ENCODE data around the gene SARNP. TPM values are rescaled to one million over a fixed set of nuclear protein-coding genes. Genes with fewer than 3 reads are reported as not detected.

SARNP gene
- polyA plus RNA-seq, 1 of the 3 experiments (the other 2 are of a cell fraction) = 65.8 TPM

DNA sequence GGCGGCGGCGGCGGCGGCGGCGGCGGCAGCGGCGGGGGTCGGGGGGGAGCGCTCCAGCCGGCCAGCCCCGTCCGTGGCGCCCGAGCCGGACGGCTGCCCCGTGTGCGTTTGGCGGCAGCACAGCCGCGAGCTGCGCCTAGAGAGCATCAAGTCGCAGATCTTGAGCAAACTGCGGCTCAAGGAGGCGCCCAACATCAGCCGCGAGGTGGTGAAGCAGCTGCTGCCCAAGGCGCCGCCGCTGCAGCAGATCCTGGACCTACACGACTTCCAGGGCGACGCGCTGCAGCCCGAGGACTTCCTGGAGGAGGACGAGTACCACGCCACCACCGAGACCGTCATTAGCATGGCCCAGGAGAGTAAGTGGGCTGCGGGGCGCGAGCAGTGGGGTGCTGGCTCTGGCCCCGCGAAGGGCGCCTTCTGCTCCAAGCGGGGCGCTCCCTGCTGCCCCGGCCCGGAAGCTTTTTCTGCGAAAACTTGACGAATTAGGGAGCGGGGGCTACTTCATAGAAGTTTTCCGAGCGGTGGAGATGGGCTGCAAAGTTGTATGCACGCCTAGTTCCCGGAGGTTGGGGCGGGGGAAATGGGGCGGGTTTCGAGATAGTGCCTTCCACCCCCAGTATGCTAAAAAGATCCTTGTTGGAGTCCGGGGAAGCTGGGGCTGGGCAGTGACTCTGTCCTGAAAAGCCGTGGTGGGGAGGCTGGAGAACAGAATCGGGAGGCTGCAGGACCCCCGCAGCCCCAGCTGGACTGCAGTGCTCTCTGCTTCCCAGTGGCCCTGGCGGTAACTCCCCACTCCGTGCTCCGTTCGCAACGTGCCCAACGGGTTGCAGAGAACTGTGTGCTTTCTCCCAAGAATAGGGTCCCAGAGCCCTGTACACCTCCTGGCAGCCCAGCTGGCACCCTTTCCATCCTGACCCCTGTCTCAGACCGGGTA lies 73.9 kb downstream of the SARNP start:
- Histone ChIP-seq H4K20me1 (ENCODE audit: insufficient read depth) (no peaks in the 10 kb centered on the region), H3K27me3 (ENCODE audit: insufficient read depth) (no peaks in the 10 kb centered on the region), H3K79me2 (ENCODE audit: insufficient read depth) (no peaks in the 10 kb centered on the region), H2AFZ (ENCODE audit: low read depth) (peak overlapping the region; percentile 89), H3K36me3 (replicated peaks in 1 of 2; ENCODE audit: control insufficient read depth in 1 of 2, insufficient read depth in 2 of 2, low read length in 1 of 2) (peaks cover 3% of the 10 kb centered on the region in 2 experiments), H3K4me2 (peak overlapping the region; percentile 82), H3K27ac (ENCODE audit: low read depth in 2 of 2, low read length in 1 of 2) (peak overlapping the region; percentile 34 to 60; a peak in 2 of 4 replicates), H3K4me3 (ENCODE audit: low read depth in 2 of 2, low read length in 1 of 2) (peak overlapping the region; percentile 77 to 79), H3K9me2 (no peaks in the 10 kb centered on the region), H3K9me3 (no peaks in the 10 kb centered on the region), H3K9ac (peak overlapping the region; percentile 65; the same call in 1 of the 2 replicates), H3K4me1 (ENCODE audit: control insufficient read depth in 1 of 2, insufficient read depth in 2 of 2, low read depth in 1 of 2, low read length in 1 of 2) (peaks cover 5 to 33% of the 10 kb centered on the region in 2 experiments; a peak in 3 of 4 replicates), H3F3A (replicated peaks; ENCODE audit: insufficient read depth) (peaks cover 24% of the 10 kb centered on the region)
- ChIA-PET POLR2A (interaction anchor here (0.8 to 1.8 kb wide), 5 partner anchors 10 to 230 kb away, joined by 3 to 7 read pairs (median 6); partner anchors contain the start of genes CD63, DNAJC14, ORMDL2 and SARNP), CTCF (interaction anchor here (0.8 to 14.4 kb wide), 14 partner anchors 10 to 446 kb away, joined by 3 to 358 read pairs (median 4); partner anchors contain the start of gene SMARCC2)
- TF ChIP-seq, protein P1, sequence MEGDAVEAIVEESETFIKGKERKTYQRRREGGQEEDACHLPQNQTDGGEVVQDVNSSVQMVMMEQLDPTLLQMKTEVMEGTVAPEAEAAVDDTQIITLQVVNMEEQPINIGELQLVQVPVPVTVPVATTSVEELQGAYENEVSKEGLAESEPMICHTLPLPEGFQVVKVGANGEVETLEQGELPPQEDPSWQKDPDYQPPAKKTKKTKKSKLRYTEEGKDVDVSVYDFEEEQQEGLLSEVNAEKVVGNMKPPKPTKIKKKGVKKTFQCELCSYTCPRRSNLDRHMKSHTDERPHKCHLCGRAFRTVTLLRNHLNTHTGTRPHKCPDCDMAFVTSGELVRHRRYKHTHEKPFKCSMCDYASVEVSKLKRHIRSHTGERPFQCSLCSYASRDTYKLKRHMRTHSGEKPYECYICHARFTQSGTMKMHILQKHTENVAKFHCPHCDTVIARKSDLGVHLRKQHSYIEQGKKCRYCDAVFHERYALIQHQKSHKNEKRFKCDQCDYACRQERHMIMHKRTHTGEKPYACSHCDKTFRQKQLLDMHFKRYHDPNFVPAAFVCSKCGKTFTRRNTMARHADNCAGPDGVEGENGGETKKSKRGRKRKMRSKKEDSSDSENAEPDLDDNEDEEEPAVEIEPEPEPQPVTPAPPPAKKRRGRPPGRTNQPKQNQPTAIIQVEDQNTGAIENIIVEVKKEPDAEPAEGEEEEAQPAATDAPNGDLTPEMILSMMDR (IDR thresholded peaks at IDR 0.05) = 0 out of 2 replicates have a peak, but pooled peaks have one; percentile 13
- TF ChIP-seq POLR2AphosphoS5 (IDR thresholded peaks at IDR 0.05; ENCODE audit: low read depth, low read length) (no peak), RFX5 (IDR thresholded peaks at IDR 0.05; ENCODE audit: low read length) (no peak), GATA2 (CRISPR knock-in tag; IDR thresholded peaks at IDR 0.05) (no peak)
- TF ChIP-seq, protein P2, sequence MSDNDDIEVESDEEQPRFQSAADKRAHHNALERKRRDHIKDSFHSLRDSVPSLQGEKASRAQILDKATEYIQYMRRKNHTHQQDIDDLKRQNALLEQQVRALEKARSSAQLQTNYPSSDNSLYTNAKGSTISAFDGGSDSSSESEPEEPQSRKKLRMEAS (IDR thresholded peaks at IDR 0.05; ENCODE audit: low read depth) = peak; percentile 16; the same call in 1 of the 2 replicates
- WGBS (ENCODE audit: low lambda C conversion rate) = 2% methylated on average over 19 of the region's 73 CpGs
- peak; percentile 64 for DNase-seq

DNA sequence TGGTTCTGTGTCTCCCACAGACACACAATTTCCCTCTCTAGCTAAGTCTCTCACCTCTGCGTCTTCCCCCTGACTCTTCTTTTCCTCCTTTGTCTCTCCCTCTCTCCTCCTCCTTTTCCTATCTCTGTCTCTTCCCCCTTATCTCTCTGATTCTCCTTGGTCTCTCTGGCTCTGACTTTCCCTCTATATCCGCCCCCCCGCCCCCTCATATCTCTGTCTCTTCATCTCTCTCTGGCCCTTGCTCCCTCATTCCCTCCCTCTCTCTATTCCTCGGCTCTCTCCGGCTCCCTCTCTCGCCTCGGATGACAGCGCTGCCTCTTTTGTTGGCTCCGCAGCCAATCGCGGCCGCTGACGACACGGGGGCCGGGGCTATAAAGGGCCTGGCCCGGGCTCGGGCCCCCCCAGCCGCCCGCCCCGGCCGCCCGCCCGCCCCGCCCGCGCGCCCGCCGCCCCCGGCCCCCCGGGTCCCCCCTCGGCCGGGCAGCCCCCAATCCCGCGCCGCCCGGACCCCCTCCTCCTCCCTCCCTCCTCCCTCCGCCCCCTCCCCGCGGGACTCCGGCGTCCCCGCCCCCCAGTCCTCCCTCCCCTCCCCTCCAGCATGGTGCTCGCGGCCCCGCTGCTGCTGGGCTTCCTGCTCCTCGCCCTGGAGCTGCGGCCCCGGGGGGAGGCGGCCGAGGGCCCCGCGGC lies 74.7 kb downstream of the SARNP start, which contains the start of gene GDF11:
Gene GDF11 (plus strand): TSS at position 404 of the 687 bp plus-strand sequence. CDS start 195 bp downstream, at position 599.
- no peaks in the 10 kb centered on the region for H3K27me3 ChIP-seq (ENCODE audit: insufficient read depth)
- DNase-seq = peak; percentile 91
- no peaks in the 10 kb centered on the region for H3K9me2 ChIP-seq
- ChIA-PET CTCF (interaction anchor here (0.8 to 14.4 kb wide), 9 partner anchors 12 to 253 kb away, joined by 3 to 358 read pairs (median 4); partner anchors contain the start of genes BLOC1S1 and RDH5), POLR2A (interaction anchor here (0.9 to 1.8 kb wide), 4 partner anchors 11 to 87 kb away, joined by 3 to 7 read pairs (median 6); partner anchors contain the start of genes CD63, DNAJC14, ORMDL2 and SARNP)
- H3K36me3 ChIP-seq (replicated peaks in 1 of 2; ENCODE audit: control insufficient read depth in 1 of 2, insufficient read depth in 2 of 2, low read length in 1 of 2) = peaks cover 3% of the 10 kb centered on the region in 2 experiments
- no peaks in the 10 kb centered on the region for H3K79me2 ChIP-seq (ENCODE audit: insufficient read depth)
- H3K27ac ChIP-seq (ENCODE audit: low read depth in 2 of 2, low read length in 1 of 2) = peak within 1 kb of the TSS; percentile 50 to 70; a peak in 2 of 4 replicates
- H4K20me1 ChIP-seq (ENCODE audit: insufficient read depth) = no peaks in the 10 kb centered on the region
- WGBS (ENCODE audit: low lambda C conversion rate) = under 1% methylated on average over 16 of the region's 53 CpGs
- H3F3A ChIP-seq (replicated peaks; ENCODE audit: insufficient read depth) = peaks cover 26% of the 10 kb centered on the region
- H3K4me1 ChIP-seq (ENCODE audit: control insufficient read depth in 1 of 2, insufficient read depth in 2 of 2, low read depth in 1 of 2, low read length in 1 of 2) = peaks cover 8 to 35% of the 10 kb centered on the region in 2 experiments
- peak within 1 kb of the TSS; percentile 90 for H3K4me2 ChIP-seq
- H3K9ac ChIP-seq = peak within 1 kb of the TSS; percentile 65; the same call in 1 of the 2 replicates
- H3K9me3 ChIP-seq = no peaks in the 10 kb centered on the region
- peak within 1 kb of the TSS; percentile 95 for H2AFZ ChIP-seq (ENCODE audit: low read depth)
- peak within 1 kb of the TSS; percentile 77 to 79 for H3K4me3 ChIP-seq (ENCODE audit: low read depth in 2 of 2, low read length in 1 of 2)
- TF ChIP-seq RAD21 (IDR thresholded peaks at IDR 0.05; ENCODE audit: low read length) = no peak
- no peak for TF ChIP-seq EP300 (IDR thresholded peaks at IDR 0.05; ENCODE audit: borderline replicate concordance in 1 of 2, low read depth in 1 of 2, low read length in 1 of 2)
- no peak for TF ChIP-seq MEF2A (IDR thresholded peaks at IDR 0.05; ENCODE audit: borderline replicate concordance, low read depth)
- no peak for TF ChIP-seq REST (IDR thresholded peaks at IDR 0.05; ENCODE audit: low read depth, low read length)
- TF ChIP-seq RCOR1 (IDR thresholded peaks at IDR 0.05; ENCODE audit: low read length) = no peak
- no peak for TF ChIP-seq RXRA (IDR thresholded peaks at IDR 0.05; ENCODE audit: borderline replicate concordance, low read depth)
- TF ChIP-seq POLR2AphosphoS5 (IDR thresholded peaks at IDR 0.05; ENCODE audit: low read depth, low read length) = peak; percentile 82
- TF ChIP-seq SIN3A (IDR thresholded peaks at IDR 0.05; ENCODE audit: borderline replicate concordance, low read depth, low read length) = peak; percentile 54; the same call in 1 of the 2 replicates
- no peak for TF ChIP-seq ELF1 (IDR thresholded peaks at IDR 0.05)
- TF ChIP-seq FOXJ3 (CRISPR knock-in tag; IDR thresholded peaks at IDR 0.05) = no peak
- TF ChIP-seq EZH2phosphoT487 (IDR thresholded peaks at IDR 0.05; ENCODE audit: borderline replicate concordance, low read depth) = no peak
- TF ChIP-seq, protein P3, sequence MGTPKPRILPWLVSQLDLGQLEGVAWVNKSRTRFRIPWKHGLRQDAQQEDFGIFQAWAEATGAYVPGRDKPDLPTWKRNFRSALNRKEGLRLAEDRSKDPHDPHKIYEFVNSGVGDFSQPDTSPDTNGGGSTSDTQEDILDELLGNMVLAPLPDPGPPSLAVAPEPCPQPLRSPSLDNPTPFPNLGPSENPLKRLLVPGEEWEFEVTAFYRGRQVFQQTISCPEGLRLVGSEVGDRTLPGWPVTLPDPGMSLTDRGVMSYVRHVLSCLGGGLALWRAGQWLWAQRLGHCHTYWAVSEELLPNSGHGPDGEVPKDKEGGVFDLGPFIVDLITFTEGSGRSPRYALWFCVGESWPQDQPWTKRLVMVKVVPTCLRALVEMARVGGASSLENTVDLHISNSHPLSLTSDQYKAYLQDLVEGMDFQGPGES (IDR thresholded peaks at IDR 0.05; ENCODE audit: low read depth, low read length) = no peak

All from SK-N-SH (cell line).